Activated naive CD8-positive, alpha-beta T cell treated with anti-CD3 and anti-CD28 coated beads, Interleukin-2, amount 50 U/mL, for 24 hours (primary cell): ENCODE data around the gene KDELR3.

Experiments
- ATAC-seq: fragments of 150-1000 bp; cut with Tn5 transposase; one replicate; pipeline ENCODE4 v1.10.0; 2021
- DNase-seq: peaks from one replicate; pipeline ENCODE4 v3.0.0; 2021
- H3K27ac Mint-ChIP-seq: one replicate; pipeline ENCODE4 v1.8.0; 2021; ENCODE audit warnings: mild to moderate bottlenecking, mixed read lengths
- H3K27me3 Mint-ChIP-seq: one replicate; pipeline ENCODE4 v1.8.0; 2021; ENCODE audit warnings: mixed read lengths
- H3K36me3 Mint-ChIP-seq: one replicate; pipeline ENCODE4 v1.8.0; 2021; ENCODE audit warnings: low read depth, mixed read lengths
- H3K4me1 Mint-ChIP-seq: one replicate; pipeline ENCODE4 v1.8.0; 2021; ENCODE audit warnings: mixed read lengths
- H3K4me3 Mint-ChIP-seq: one replicate; pipeline ENCODE4 v1.8.0; 2021; ENCODE audit warnings: mild to moderate bottlenecking, moderate library complexity, mixed read lengths
- H3K9me3 Mint-ChIP-seq: one replicate; pipeline ENCODE4 v1.8.0; 2021; ENCODE audit warnings: mixed read lengths

KDELR3 gene

GRCh38 chr22:38431266-38432010 lies 36.5 kb upstream of the KDELR3 start:
- no peak for DNase-seq
- Mint-ChIP-seq H3K36me3 (no peaks in the 10 kb centered on the region), H3K9me3 (no peaks in the 10 kb centered on the region), H3K4me1 (no peaks in the 10 kb centered on the region), H3K27me3 (peaks cover 3% of the 10 kb centered on the region), H3K27ac (no peak overlapping the region), H3K4me3 (no peak overlapping the region)
- ATAC-seq, result no peak

GRCh38 chr22:38432264-38432663 lies 35.6 kb upstream of the KDELR3 start:
- H3K9me3 Mint-ChIP-seq, result no peaks in the 10 kb centered on the region
- no peaks in the 10 kb centered on the region for H3K4me1 Mint-ChIP-seq
- no peak overlapping the region for H3K27ac Mint-ChIP-seq
- peaks cover 3% of the 10 kb centered on the region for H3K27me3 Mint-ChIP-seq
- H3K4me3 Mint-ChIP-seq, result no peak overlapping the region
- ATAC-seq (no peak), DNase-seq (no peak)
- H3K36me3 Mint-ChIP-seq, result no peaks in the 10 kb centered on the region

GRCh38 chr22:38433871-38434270 lies 34.0 kb upstream of the KDELR3 start:
- H3K27ac Mint-ChIP-seq, result no peak overlapping the region
- no peak for ATAC-seq

GRCh38 chr22:38435010-38435409 lies 32.9 kb upstream of the KDELR3 start:
- no peaks in the 10 kb centered on the region for H3K9me3 Mint-ChIP-seq
- DNase-seq (no peak), ATAC-seq (no peak)
- no peaks in the 10 kb centered on the region for H3K36me3 Mint-ChIP-seq
- H3K27ac Mint-ChIP-seq, result no peak overlapping the region
- no peak overlapping the region for H3K4me3 Mint-ChIP-seq
- H3K27me3 Mint-ChIP-seq, result peaks cover 3% of the 10 kb centered on the region
- H3K4me1 Mint-ChIP-seq, result no peaks in the 10 kb centered on the region

More at GRCh38 chr22:38433871-38434270, 34.0 kb upstream of the KDELR3 start:
- no peaks in the 10 kb centered on the region for H3K4me1 Mint-ChIP-seq
- H3K4me3 Mint-ChIP-seq, result no peak overlapping the region
- H3K27me3 Mint-ChIP-seq, result peaks cover 3% of the 10 kb centered on the region
- H3K9me3 Mint-ChIP-seq, result no peaks in the 10 kb centered on the region
- no peaks in the 10 kb centered on the region for H3K36me3 Mint-ChIP-seq
- DNase-seq, result no peak

GRCh38 chr22:38435965-38436364 lies 31.9 kb upstream of the KDELR3 start:
- Mint-ChIP-seq H3K9me3 (no peaks in the 10 kb centered on the region), H3K4me3 (no peak overlapping the region)
- ATAC-seq, result no peak

GRCh38 chr22:38436629-38437395 lies 31.1 kb upstream of the KDELR3 start:
- Mint-ChIP-seq H3K4me3 (no peak overlapping the region), H3K36me3 (no peaks in the 10 kb centered on the region), H3K9me3 (no peaks in the 10 kb centered on the region), H3K27me3 (peaks cover 2% of the 10 kb centered on the region), H3K27ac (no peak overlapping the region), H3K4me1 (no peaks in the 10 kb centered on the region)
- ATAC-seq (no peak), DNase-seq (no peak)

More at GRCh38 chr22:38435965-38436364, 31.9 kb upstream of the KDELR3 start:
- Mint-ChIP-seq H3K27ac (no peak overlapping the region), H3K27me3 (peaks cover 4% of the 10 kb centered on the region), H3K4me1 (no peaks in the 10 kb centered on the region), H3K36me3 (no peaks in the 10 kb centered on the region)
- DNase-seq, result no peak

- H3K27ac Mint-ChIP-seq, result no peak overlapping the region
- H3K4me1 Mint-ChIP-seq, result no peaks in the 10 kb centered on the region
- no peaks in the 10 kb centered on the region for H3K36me3 Mint-ChIP-seq
- H3K9me3 Mint-ChIP-seq, result no peaks in the 10 kb centered on the region
- ATAC-seq, result no peak
- H3K4me3 Mint-ChIP-seq, result no peak overlapping the region
- no peak for DNase-seq
- peaks cover 2% of the 10 kb centered on the region for H3K27me3 Mint-ChIP-seq
These were observed 30.5 kb upstream of the KDELR3 start for GRCh38 chr22:38437416-38437815.

- H3K9me3 Mint-ChIP-seq, result no peaks in the 10 kb centered on the region
- H3K27me3 Mint-ChIP-seq, result peaks cover 7% of the 10 kb centered on the region
- H3K27ac Mint-ChIP-seq, result no peak overlapping the region
- no peak overlapping the region for H3K4me3 Mint-ChIP-seq
- no peak for ATAC-seq
- no peak for DNase-seq
- H3K4me1 Mint-ChIP-seq, result no peaks in the 10 kb centered on the region
- no peaks in the 10 kb centered on the region for H3K36me3 Mint-ChIP-seq
These were observed 27.0 kb upstream of the KDELR3 start for GRCh38 chr22:38440747-38441350.

- no peak for ATAC-seq
- no peaks in the 10 kb centered on the region for H3K4me1 Mint-ChIP-seq
- no peak overlapping the region for H3K4me3 Mint-ChIP-seq
- peaks cover 7% of the 10 kb centered on the region for H3K27me3 Mint-ChIP-seq
- no peaks in the 10 kb centered on the region for H3K9me3 Mint-ChIP-seq
- no peak overlapping the region for H3K27ac Mint-ChIP-seq
- H3K36me3 Mint-ChIP-seq, result no peaks in the 10 kb centered on the region
- DNase-seq, result no peak
These were observed 26.1 kb upstream of the KDELR3 start for GRCh38 chr22:38441620-38442287.

- peaks cover 7% of the 10 kb centered on the region for H3K27me3 Mint-ChIP-seq
- H3K9me3 Mint-ChIP-seq, result no peaks in the 10 kb centered on the region
- DNase-seq, result no peak
- no peak for ATAC-seq
- H3K27ac Mint-ChIP-seq, result no peak overlapping the region
- no peaks in the 10 kb centered on the region for H3K4me1 Mint-ChIP-seq
- no peak overlapping the region for H3K4me3 Mint-ChIP-seq
- no peaks in the 10 kb centered on the region for H3K36me3 Mint-ChIP-seq
These were observed 24.8 kb upstream of the KDELR3 start for GRCh38 chr22:38442967-38443627.

GRCh38 chr22:38443628-38444521 lies 24.0 kb upstream of the KDELR3 start:
- no peak for ATAC-seq
- H3K27me3 Mint-ChIP-seq, result peaks cover 7% of the 10 kb centered on the region
- no peak overlapping the region for H3K4me3 Mint-ChIP-seq
- H3K36me3 Mint-ChIP-seq, result no peaks in the 10 kb centered on the region
- DNase-seq, result no peak
- H3K27ac Mint-ChIP-seq, result no peak overlapping the region
- no peaks in the 10 kb centered on the region for H3K9me3 Mint-ChIP-seq
- no peaks in the 10 kb centered on the region for H3K4me1 Mint-ChIP-seq

GRCh38 chr22:38444783-38445182 lies 23.1 kb upstream of the KDELR3 start:
- Mint-ChIP-seq H3K4me1 (no peaks in the 10 kb centered on the region), H3K36me3 (no peaks in the 10 kb centered on the region), H3K9me3 (no peaks in the 10 kb centered on the region), H3K4me3 (no peak overlapping the region), H3K27ac (no peak overlapping the region), H3K27me3 (peaks cover 9% of the 10 kb centered on the region)
- DNase-seq (no peak), ATAC-seq (no peak)

- Mint-ChIP-seq H3K36me3 (no peaks in the 10 kb centered on the region), H3K27me3 (peaks cover 17% of the 10 kb centered on the region), H3K4me3 (no peak overlapping the region), H3K9me3 (no peaks in the 10 kb centered on the region), H3K4me1 (no peaks in the 10 kb centered on the region), H3K27ac (no peak overlapping the region)
- DNase-seq (no peak), ATAC-seq (no peak)
These were observed 21.8 kb upstream of the KDELR3 start for GRCh38 chr22:38446018-38446601.
